Measurements from ENCODE around the gene KCNMA1.

- no peak for TF ChIP-seq SUZ12 (IDR thresholded peaks at IDR 0.05; ENCODE audit: extremely low read depth, insufficient read depth, insufficient read length)
- no peak for TF ChIP-seq ZNF274 (IDR thresholded peaks at IDR 0.05; ENCODE audit: low read depth, low read length)
- no peak for TF ChIP-seq YY1 (IDR thresholded peaks at IDR 0.05; ENCODE audit: insufficient read depth, insufficient read length)
Observed at GRCh38 chr10:77111611-77112550, 525.7 kb downstream of the KCNMA1 start.

Data from NT2/D1 (cell line).